Right lobe of liver (tissue), 4 donors: ENCODE measurements around the gene IRF1.

Experiments
- POLR2A ChIP-seq: fragments of 450-650 bp; IDR thresholded peaks from one replicate; pipeline ENCODE4 v1.6.1; 2017; ENCODE audit warnings: antibody characterized with exemption, mild to moderate bottlenecking
- TF ChIP-seq, protein P1 (sequence below), 4 donors: fragments of 200-600 bp in 3 of 4; fragments of 450-650 bp in 1 of 4; IDR thresholded peaks; one replicate each; pipeline versions ENCODE4 v1.5.1 to v1.8.0; 2016 to 2022; ENCODE audit warnings: antibody characterized with exemption in 4 of 4, mild to moderate bottlenecking in 2 of 4
- donor health status: DM: no; HTN: no; CAD: no.
- donor health status: DM: no; HTN: no; CAD: no.
- donor health status: DM: no; HTN: yes; CAD: no.

DNA sequence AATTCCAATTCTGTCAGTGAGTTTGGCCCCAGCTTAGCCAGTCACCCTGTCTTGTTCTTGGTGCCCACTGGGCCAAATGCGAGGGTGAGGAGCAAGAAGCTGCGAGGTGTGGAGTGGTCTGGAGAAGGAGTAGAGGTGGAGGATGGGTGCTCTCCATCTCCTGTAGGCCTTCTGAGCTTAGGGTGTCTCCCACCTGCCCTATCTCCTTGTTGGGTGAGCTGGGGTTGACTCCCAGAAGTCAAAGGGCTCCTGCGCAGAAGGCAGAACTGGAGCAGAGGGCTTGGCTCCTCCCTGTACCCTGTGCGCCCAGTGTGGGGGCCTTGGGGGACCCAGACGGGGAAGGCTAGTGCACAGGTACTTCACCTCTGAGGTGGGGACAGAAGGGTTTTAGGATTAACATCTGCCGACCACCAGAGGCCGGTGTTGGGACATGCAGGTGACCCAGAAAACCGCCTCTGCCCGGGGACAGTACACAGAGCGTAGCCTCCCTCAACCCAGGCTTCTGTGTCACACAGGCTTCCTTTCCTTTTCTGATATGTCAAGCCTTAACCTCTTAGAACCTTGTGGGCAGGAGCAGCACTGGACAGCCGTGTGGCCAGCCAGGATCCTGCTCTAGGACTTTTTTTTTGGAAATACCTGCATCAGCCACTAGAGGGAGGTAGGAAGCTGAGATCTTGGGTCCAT is 35.9 kb upstream of the IRF1 start:
- TF ChIP-seq, protein P1, sequence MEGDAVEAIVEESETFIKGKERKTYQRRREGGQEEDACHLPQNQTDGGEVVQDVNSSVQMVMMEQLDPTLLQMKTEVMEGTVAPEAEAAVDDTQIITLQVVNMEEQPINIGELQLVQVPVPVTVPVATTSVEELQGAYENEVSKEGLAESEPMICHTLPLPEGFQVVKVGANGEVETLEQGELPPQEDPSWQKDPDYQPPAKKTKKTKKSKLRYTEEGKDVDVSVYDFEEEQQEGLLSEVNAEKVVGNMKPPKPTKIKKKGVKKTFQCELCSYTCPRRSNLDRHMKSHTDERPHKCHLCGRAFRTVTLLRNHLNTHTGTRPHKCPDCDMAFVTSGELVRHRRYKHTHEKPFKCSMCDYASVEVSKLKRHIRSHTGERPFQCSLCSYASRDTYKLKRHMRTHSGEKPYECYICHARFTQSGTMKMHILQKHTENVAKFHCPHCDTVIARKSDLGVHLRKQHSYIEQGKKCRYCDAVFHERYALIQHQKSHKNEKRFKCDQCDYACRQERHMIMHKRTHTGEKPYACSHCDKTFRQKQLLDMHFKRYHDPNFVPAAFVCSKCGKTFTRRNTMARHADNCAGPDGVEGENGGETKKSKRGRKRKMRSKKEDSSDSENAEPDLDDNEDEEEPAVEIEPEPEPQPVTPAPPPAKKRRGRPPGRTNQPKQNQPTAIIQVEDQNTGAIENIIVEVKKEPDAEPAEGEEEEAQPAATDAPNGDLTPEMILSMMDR (IDR thresholded peaks at IDR 0.05), result peak; percentile 75 to 82 (median 82)
- TF ChIP-seq POLR2A, result no peak
